K562 (cell line): ENCODE measurements around the gene OTUD5. TPM values are rescaled to one million over a fixed set of nuclear protein-coding genes. Genes with fewer than 3 reads are reported as not detected.

Experiments used
- IFI16 ChIP-seq: fragments of 250-450 bp; sonication (Bioruptor Pico); IDR thresholded peaks from 2 replicates; pipeline ENCODE4 v2.1.2; 2022; ENCODE audit warnings: mild to moderate bottlenecking, inconsistent platforms
- PML ChIP-seq: IDR thresholded peaks from 2 replicates; pipeline ENCODE4 v1.6.1; 2012; ENCODE audit warnings: low read length, inconsistent platforms
- ZNF347 ChIP-seq: fragments of 450-650 bp; formaldehyde crosslinking; IDR thresholded peaks from 2 replicates; pipeline ENCODE4 v1.4.0; 2020; ENCODE audit warnings: low read depth, mild to moderate bottlenecking, moderate library complexity
- polyA plus RNA-seq, 8 experiments: library from polyadenylated mRNA; depleted of rRNA in 4 of 8; stranded (reverse) in 5 of 8; unstranded in 3 of 8; fragments of >200 nt; fragmentation: Nextera tagmentation in 2 of 8; fragmentation: Illumina TruSeq in 1 of 8; extraction: Ambion mirVana in 2 of 8; extraction: Trizol in 1 of 8; gene quantifications; 2 replicates each; pipeline versions ENCODE4 v1.2.1 to v1.2.3, GENCODE V29; 2011 to 2014; ENCODE audit warnings: inconsistent platforms in 1 of 8, missing spikeins in 1 of 8
- total RNA-seq, 7 experiments: library from RNA; depleted of rRNA in 6 of 7; stranded (reverse); fragments of >200 nt in 6 of 7; fragmentation: Illumina TruSeq in 2 of 7; extraction: Trizol in 2 of 7; gene quantifications; 2 replicates each; pipeline versions ENCODE4 v1.2.1 to v1.2.3, GENCODE V29; 2011 to 2021; ENCODE audit warnings: low replicate concordance in 1 of 7
- TF ChIP-seq, protein P1 (sequence below): sonication (generic); formaldehyde crosslinking; IDR thresholded peaks from 2 replicates; pipeline ENCODE4 v1.8.1; 2023; ENCODE audit warnings: missing genetic modification reagents, mild to moderate bottlenecking, borderline replicate concordance
- TF ChIP-seq, protein P2 (sequence below): fragments of 450-650 bp; IDR thresholded peaks from 2 replicates; pipeline ENCODE4 v1.7.1; 2018; ENCODE audit warnings: mild to moderate bottlenecking, low read depth; ENCODE audit not compliant: partially characterized antibody
- TF ChIP-seq, protein P3 (sequence below): sonication (generic); formaldehyde crosslinking; IDR thresholded peaks from 2 replicates; pipeline ENCODE4 v1.9.0; 2022; ENCODE audit warnings: mild to moderate bottlenecking, missing genetic modification reagents
- TF ChIP-seq, protein P4 (sequence below), 2 experiments: fragments of 450-650 bp in 1 of 2; sonication (generic) in 1 of 2; formaldehyde crosslinking in 1 of 2; IDR thresholded peaks; 2 replicates each; pipeline versions ENCODE4 v1.7.1 to v1.9.0; 2016 to 2022; ENCODE audit warnings: inconsistent platforms in 1 of 2, mild to moderate bottlenecking in 1 of 2, missing genetic modification reagents in 1 of 2

Gene OTUD5
- total and polyA plus RNA-seq, 9 of the 15 experiments (the other 6 are each of a cell fraction or from before 2014, with no cell fraction given), result 3.6 to 102 (median 59.0) TPM

DNA sequence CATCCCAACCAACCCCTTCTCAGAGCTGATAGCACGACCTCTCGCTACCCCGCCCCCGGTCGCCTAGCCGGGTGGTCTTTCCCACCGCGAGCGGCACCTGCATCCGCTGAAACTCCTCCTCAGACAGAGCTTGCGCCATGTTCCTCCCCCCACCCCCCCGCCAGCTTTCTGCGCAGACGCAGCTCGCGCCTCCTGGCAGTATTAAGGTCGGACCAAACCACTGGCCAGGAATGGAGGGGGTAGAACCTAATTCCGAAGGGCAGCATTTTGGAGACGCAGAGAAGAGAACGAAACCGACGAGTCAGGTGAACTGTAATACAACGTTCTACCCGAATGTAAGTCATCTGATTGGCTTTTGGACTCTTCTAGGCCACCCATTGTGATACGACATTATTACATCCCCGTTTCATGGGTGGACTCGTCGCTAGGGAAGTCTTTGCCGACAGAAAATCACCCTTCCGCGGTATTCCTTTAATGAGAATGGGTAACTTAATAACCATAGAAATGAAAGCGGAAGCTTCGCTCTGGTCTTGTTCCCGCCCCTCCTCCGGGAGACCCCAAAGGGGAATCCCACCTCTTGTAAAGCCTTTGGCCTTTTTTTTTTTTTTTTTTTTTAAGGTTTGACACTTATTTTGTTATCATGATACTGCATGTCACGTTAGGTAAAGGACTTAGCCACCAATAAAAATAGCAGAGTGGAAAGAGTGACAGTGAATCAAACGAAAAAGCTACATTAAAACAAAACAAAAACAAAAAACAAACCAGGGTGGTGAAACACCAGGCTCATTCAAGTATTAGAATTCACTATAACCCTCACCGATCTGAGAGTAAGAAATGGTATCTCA lies 44.9 kb upstream of the OTUD5 start, which contains the start of gene GRIPAP1 (continued):
- TF ChIP-seq, protein P1, sequence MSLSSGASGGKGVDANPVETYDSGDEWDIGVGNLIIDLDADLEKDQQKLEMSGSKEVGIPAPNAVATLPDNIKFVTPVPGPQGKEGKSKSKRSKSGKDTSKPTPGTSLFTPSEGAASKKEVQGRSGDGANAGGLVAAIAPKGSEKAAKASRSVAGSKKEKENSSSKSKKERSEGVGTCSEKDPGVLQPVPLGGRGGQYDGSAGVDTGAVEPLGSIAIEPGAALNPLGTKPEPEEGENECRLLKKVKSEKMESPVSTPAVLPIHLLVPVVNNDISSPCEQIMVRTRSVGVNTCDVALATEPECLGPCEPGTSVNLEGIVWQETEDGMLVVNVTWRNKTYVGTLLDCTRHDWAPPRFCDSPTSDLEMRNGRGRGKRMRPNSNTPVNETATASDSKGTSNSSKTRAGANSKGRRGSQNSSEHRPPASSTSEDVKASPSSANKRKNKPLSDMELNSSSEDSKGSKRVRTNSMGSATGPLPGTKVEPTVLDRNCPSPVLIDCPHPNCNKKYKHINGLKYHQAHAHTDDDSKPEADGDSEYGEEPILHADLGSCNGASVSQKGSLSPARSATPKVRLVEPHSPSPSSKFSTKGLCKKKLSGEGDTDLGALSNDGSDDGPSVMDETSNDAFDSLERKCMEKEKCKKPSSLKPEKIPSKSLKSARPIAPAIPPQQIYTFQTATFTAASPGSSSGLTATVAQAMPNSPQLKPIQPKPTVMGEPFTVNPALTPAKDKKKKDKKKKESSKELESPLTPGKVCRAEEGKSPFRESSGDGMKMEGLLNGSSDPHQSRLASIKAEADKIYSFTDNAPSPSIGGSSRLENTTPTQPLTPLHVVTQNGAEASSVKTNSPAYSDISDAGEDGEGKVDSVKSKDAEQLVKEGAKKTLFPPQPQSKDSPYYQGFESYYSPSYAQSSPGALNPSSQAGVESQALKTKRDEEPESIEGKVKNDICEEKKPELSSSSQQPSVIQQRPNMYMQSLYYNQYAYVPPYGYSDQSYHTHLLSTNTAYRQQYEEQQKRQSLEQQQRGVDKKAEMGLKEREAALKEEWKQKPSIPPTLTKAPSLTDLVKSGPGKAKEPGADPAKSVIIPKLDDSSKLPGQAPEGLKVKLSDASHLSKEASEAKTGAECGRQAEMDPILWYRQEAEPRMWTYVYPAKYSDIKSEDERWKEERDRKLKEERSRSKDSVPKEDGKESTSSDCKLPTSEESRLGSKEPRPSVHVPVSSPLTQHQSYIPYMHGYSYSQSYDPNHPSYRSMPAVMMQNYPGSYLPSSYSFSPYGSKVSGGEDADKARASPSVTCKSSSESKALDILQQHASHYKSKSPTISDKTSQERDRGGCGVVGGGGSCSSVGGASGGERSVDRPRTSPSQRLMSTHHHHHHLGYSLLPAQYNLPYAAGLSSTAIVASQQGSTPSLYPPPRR, result 0 out of 2 replicates have a peak, but pooled peaks have one; percentile 44
- TF ChIP-seq, protein P2, sequence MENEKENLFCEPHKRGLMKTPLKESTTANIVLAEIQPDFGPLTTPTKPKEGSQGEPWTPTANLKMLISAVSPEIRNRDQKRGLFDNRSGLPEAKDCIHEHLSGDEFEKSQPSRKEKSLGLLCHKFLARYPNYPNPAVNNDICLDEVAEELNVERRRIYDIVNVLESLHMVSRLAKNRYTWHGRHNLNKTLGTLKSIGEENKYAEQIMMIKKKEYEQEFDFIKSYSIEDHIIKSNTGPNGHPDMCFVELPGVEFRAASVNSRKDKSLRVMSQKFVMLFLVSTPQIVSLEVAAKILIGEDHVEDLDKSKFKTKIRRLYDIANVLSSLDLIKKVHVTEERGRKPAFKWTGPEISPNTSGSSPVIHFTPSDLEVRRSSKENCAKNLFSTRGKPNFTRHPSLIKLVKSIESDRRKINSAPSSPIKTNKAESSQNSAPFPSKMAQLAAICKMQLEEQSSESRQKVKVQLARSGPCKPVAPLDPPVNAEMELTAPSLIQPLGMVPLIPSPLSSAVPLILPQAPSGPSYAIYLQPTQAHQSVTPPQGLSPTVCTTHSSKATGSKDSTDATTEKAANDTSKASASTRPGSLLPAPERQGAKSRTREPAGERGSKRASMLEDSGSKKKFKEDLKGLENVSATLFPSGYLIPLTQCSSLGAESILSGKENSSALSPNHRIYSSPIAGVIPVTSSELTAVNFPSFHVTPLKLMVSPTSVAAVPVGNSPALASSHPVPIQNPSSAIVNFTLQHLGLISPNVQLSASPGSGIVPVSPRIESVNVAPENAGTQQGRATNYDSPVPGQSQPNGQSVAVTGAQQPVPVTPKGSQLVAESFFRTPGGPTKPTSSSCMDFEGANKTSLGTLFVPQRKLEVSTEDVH, result peak; percentile 31
- TF ChIP-seq, protein P3, sequence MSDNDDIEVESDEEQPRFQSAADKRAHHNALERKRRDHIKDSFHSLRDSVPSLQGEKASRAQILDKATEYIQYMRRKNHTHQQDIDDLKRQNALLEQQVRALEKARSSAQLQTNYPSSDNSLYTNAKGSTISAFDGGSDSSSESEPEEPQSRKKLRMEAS (CRISPR knock-in tag), result no peak
- TF ChIP-seq IFI16 (CRISPR knock-in tag) (no peak), PML (peak; percentile 62; the same call in 1 of the 2 replicates), ZNF347 (no peak)
- TF ChIP-seq, protein P4, sequence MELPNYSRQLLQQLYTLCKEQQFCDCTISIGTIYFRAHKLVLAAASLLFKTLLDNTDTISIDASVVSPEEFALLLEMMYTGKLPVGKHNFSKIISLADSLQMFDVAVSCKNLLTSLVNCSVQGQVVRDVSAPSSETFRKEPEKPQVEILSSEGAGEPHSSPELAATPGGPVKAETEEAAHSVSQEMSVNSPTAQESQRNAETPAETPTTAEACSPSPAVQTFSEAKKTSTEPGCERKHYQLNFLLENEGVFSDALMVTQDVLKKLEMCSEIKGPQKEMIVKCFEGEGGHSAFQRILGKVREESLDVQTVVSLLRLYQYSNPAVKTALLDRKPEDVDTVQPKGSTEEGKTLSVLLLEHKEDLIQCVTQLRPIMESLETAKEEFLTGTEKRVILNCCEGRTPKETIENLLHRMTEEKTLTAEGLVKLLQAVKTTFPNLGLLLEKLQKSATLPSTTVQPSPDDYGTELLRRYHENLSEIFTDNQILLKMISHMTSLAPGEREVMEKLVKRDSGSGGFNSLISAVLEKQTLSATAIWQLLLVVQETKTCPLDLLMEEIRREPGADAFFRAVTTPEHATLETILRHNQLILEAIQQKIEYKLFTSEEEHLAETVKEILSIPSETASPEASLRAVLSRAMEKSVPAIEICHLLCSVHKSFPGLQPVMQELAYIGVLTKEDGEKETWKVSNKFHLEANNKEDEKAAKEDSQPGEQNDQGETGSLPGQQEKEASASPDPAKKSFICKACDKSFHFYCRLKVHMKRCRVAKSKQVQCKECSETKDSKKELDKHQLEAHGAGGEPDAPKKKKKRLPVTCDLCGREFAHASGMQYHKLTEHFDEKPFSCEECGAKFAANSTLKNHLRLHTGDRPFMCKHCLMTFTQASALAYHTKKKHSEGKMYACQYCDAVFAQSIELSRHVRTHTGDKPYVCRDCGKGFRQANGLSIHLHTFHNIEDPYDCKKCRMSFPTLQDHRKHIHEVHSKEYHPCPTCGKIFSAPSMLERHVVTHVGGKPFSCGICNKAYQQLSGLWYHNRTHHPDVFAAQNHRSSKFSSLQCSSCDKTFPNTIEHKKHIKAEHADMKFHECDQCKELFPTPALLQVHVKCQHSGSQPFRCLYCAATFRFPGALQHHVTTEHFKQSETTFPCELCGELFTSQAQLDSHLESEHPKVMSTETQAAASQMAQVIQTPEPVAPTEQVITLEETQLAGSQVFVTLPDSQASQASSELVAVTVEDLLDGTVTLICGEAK (IDR thresholded peaks at IDR 0.05), result peak; percentile 40; the same call in 1 of the 2 replicates
- TF ChIP-seq, protein P4 (CRISPR knock-in tag; IDR thresholded peaks at IDR 0.05), result no peak
